B cell (primary cell): ENCODE data around the gene RNF224. TPM values are rescaled to one million over a fixed set of nuclear protein-coding genes. Genes with fewer than 3 reads are reported as not detected.
A peak's percentile ranks its signal among the peaks of the same experiment; 100 is the strongest.

Source experiments
- ATAC-seq: fragments of 200-7000 bp; cut with Tn5 transposase; one replicate; pipeline ENCODE4 v1.10.0; 2021; ENCODE audit warnings: low read depth, mild to moderate bottlenecking, moderate number of reproducible peaks, moderate library complexity
- CTCF ChIA-PET: fragments of 350-600 bp; sonication (Branson Sonifier 250); formaldehyde crosslinking; loops from one replicate; lab custom pipeline; 2021; ENCODE audit warnings: antibody characterized with exemption, inconsistent platforms; lab: Charles Lee
- POLR2A ChIA-PET: fragments of 350-600 bp; sonication (Branson Sonifier 250); formaldehyde crosslinking; loops from one replicate; lab custom pipeline; 2021; ENCODE audit warnings: antibody characterized with exemption; lab: Charles Lee
- DNase-seq: peaks from one replicate; pipeline ENCODE4 v3.0.0; 2013
- H2AFZ ChIP-seq: 2 replicates; pipeline ENCODE4 v1.6.1; 2012; ENCODE audit warnings: mild to moderate bottlenecking, low read depth, low read length; ENCODE audit not compliant: insufficient read depth, poor library complexity, severe bottlenecking
- H3K27ac ChIP-seq, 2 donors: 1 replicate in 1 of 2; 2 replicates in 1 of 2; pipeline ENCODE4 v1.5.1; 2012 to 2013; ENCODE audit warnings: low read length in 2 of 2, mild to moderate bottlenecking in 2 of 2, moderate library complexity in 1 of 2
- H3K27me3 ChIP-seq, 4 experiments: fragments of 200-600 bp in 1 of 4; sonication (generic) in 1 of 4; replicated peaks in 1 of 4; 1 replicate in 2 of 4; 2 replicates in 2 of 4; pipeline versions ENCODE4 v1.6.1 to v1.7.0; 2013 to 2016; ENCODE audit warnings: low read length in 3 of 4, mild to moderate bottlenecking in 2 of 4, mixed read lengths in 1 of 4, moderate library complexity in 1 of 4; ENCODE audit not compliant: insufficient read depth in 4 of 4, control insufficient read depth in 3 of 4; ENCODE audit errors: control extremely low read depth in 1 of 4
- H3K36me3 ChIP-seq, 2 experiments: replicated peaks in 1 of 2; 1 replicate in 1 of 2; 2 replicates in 1 of 2; pipeline versions ENCODE4 v1.6.1 to v1.7.1; 2013; ENCODE audit warnings: low read length in 1 of 2; ENCODE audit not compliant: insufficient read depth in 2 of 2, control insufficient read depth in 1 of 2; ENCODE audit errors: control extremely low read depth in 1 of 2, extremely low read depth in 1 of 2
- H3K4me1 ChIP-seq, 2 donors: fragments of 200-600 bp in 1 of 2; sonication (generic) in 1 of 2; 1 replicate in 1 of 2; 2 replicates in 1 of 2; pipeline versions ENCODE4 v1.5.1 to v1.6.1; 2013 to 2017; ENCODE audit warnings: low read length in 2 of 2; ENCODE audit not compliant: control insufficient read depth in 2 of 2, insufficient read depth in 2 of 2
- H3K4me2 ChIP-seq: replicated peaks from 2 replicates; pipeline ENCODE3; 2012; ENCODE audit warnings: mild to moderate bottlenecking, low read depth, low read length; ENCODE audit not compliant: poor library complexity, severe bottlenecking
- H3K4me3 ChIP-seq, 5 experiments: fragments of 200-600 bp in 1 of 5; sonication (generic) in 1 of 5; 1 replicate in 3 of 5; 2 replicates in 2 of 5; pipeline versions ENCODE4 v1.5.1 to v1.7.0; 2011 to 2016; ENCODE audit warnings: low read length in 4 of 5, mild to moderate bottlenecking in 4 of 5, low read depth in 2 of 5, control low read depth in 1 of 5, moderate library complexity in 1 of 5; ENCODE audit not compliant: insufficient read depth in 1 of 5; ENCODE audit errors: control extremely low read depth in 1 of 5, extremely low read depth in 1 of 5
- H3K79me2 ChIP-seq: fragments of 200-600 bp; sonication (generic); one replicate; pipeline ENCODE4 v1.6.0; 2016; ENCODE audit warnings: low read length; ENCODE audit not compliant: control insufficient read depth, insufficient read depth
- H3K9ac ChIP-seq: fragments of 200-600 bp; sonication (generic); 2 replicates; pipeline ENCODE4 v1.6.1; 2017; ENCODE audit warnings: mild to moderate bottlenecking, low read length, moderate library complexity
- H3K9me3 ChIP-seq, 3 donors: one replicate each; pipeline versions ENCODE4 v1.6.1 to v1.7.1; 2013; ENCODE audit warnings: low read length in 2 of 3; ENCODE audit not compliant: control insufficient read depth in 2 of 3, insufficient read depth in 1 of 3; ENCODE audit errors: control extremely low read depth in 1 of 3
- H4K20me1 ChIP-seq: 2 replicates; pipeline ENCODE4 v1.6.0; 2012; ENCODE audit warnings: mild to moderate bottlenecking, low read length; ENCODE audit not compliant: insufficient read depth, control insufficient read depth, poor library complexity, severe bottlenecking
- H3K27ac Mint-ChIP-seq: one replicate; pipeline ENCODE4 v1.8.0; 2021; ENCODE audit warnings: mixed read lengths
- H3K27me3 Mint-ChIP-seq: one replicate; pipeline ENCODE4 v1.8.0; 2021; ENCODE audit warnings: mixed read lengths
- H3K4me1 Mint-ChIP-seq: one replicate; pipeline ENCODE4 v1.8.0; 2021; ENCODE audit warnings: mixed read lengths
- H3K4me3 Mint-ChIP-seq: one replicate; pipeline ENCODE4 v1.8.0; 2021; ENCODE audit warnings: mixed read lengths
- H3K9me3 Mint-ChIP-seq: one replicate; pipeline ENCODE4 v1.8.0; 2022; ENCODE audit warnings: mixed read lengths; ENCODE audit not compliant: insufficient read depth
- EZH2 ChIP-seq: IDR thresholded peaks from 2 replicates; pipeline ENCODE4 v1.6.1; 2012; ENCODE audit warnings: borderline replicate concordance, low read depth, mild to moderate bottlenecking, moderate library complexity, low read length; ENCODE audit not compliant: insufficient read depth, poor library complexity, severe bottlenecking
- WGBS: methylation state at CpG from one replicate; pipeline ENCODE4 v1.1.5; 2013; ENCODE audit warnings: missing lambda C conversion rate; ENCODE audit not compliant: insufficient coverage; 5-methylcytosine and 5-hydroxymethylcytosine counted together
- intact Hi-C: fragments of 100-400 bp; cut with micrococcal nuclease; formaldehyde crosslinking; loops from one replicate; pipeline ENCODE4 v1.10.0; 2022
- polyA plus RNA-seq: library from polyadenylated mRNA; depleted of rRNA; stranded (reverse); fragments of >200 nt; gene quantifications from 2 replicates; pipeline ENCODE4 v1.2.3, GENCODE V29; 2012
- total RNA-seq, 2 donors: library from RNA; stranded (reverse); fragments of 120-200 nt in 1 of 2; gene quantifications; 1 replicate in 1 of 2; 2 replicates in 1 of 2; pipeline versions ENCODE4 v1.2.3 to v1.2.4, GENCODE V29; 2013 to 2022
- TF ChIP-seq, protein P1 (sequence below): fragments of 200-600 bp; IDR thresholded peaks from one replicate; pipeline ENCODE4 v1.8.0; 2022; ENCODE audit warnings: antibody characterized with exemption, mild to moderate bottlenecking

Gene RNF224
- total and polyA plus RNA-seq, 2 donors (not counting 1 experiment from before 2014, with no cell fraction given), result not detected

DNA sequence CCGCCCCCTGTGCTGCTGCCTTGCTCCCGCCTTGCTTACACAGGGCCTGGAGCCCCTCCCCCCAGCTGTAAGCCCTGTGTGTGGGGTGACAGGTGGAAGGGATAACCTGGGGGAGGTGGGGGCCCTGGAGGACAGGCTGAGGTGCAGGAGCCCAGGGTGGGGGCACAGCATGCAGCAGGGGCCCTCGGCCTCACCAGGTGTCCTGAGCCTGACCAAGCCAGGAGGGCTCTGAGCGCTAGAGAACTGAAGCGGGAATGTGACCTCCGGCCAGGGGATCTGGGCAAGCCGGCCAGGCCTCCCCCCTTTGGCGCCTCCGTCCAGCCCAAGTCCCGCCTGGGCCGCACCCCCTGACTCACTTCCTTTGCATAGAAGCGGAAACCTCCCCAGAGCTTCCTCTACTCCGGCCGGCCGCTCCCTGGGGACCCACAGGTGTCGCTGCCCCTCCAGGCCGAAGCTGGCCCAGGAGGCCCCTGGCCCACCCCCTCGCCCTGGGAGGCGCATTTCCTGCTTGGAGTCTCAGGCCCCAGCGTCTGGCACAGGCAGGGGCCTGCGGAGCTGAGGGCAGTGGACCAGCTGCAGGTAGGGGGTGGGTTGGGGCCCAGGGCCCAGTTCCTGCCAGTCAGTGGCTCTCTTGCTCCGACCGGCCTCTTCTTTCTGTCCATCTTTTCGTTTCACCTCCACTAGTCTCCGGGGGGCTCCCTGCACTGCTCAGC is 50.2 kb downstream of the RNF224 start, which contains the start of gene TOR4A:
TSS of gene TOR4A (plus strand) at position 398 of the 713 bp plus-strand sequence. CDS start 964 bp downstream, outside the sequence.
- ChIA-PET POLR2A (interaction anchor here (0.6 to 1.5 kb wide), 8 partner anchors 9 to 150 kb away, joined by 3 to 7 read pairs (median 4); partner anchors contain the start of genes ANAPC2, EXD3, NOXA1 and SSNA1), CTCF (interaction anchor here (0.7 to 1.9 kb wide), 8 partner anchors 8 to 148 kb away, joined by 3 to 7 read pairs (median 3); no protein-coding TSS in a partner anchor)
- peak within 1 kb of the TSS; percentile 76 to 79 for H3K27ac ChIP-seq
- Mint-ChIP-seq H3K4me3 (peak within 1 kb of the TSS; percentile 90), H3K27ac (peak within 1 kb of the TSS; percentile 93), H3K9me3 (no peaks in the 10 kb centered on the region), H3K27me3 (no peaks in the 10 kb centered on the region), H3K4me1 (peaks cover 44% of the 10 kb centered on the region)
- peak within 1 kb of the TSS; percentile 12 to 88 (median 82) for H3K4me3 ChIP-seq
- H3K27me3 ChIP-seq, result no peaks in the 10 kb centered on the region
- H4K20me1 ChIP-seq, result peaks cover 25% of the 10 kb centered on the region
- no peaks in the 10 kb centered on the region for H3K9me3 ChIP-seq
- intact Hi-C loops, result loop anchor here (1.0 kb wide), 1 partner anchor 22 kb away; the partner anchor contains the start of gene NELFB
- peak within 1 kb of the TSS; percentile 65 for H2AFZ ChIP-seq
- peak within 1 kb of the TSS; percentile 100 for H3K4me2 ChIP-seq
- peak; percentile 75 for DNase-seq
- peaks cover 0 to 9% of the 10 kb centered on the region in 2 experiments for H3K36me3 ChIP-seq
- peak within 1 kb of the TSS; percentile 83 for H3K9ac ChIP-seq
- WGBS, result 2% methylated on average over 21 of the region's 25 CpGs
- peak; percentile 77 for ATAC-seq
- TF ChIP-seq, protein P1, sequence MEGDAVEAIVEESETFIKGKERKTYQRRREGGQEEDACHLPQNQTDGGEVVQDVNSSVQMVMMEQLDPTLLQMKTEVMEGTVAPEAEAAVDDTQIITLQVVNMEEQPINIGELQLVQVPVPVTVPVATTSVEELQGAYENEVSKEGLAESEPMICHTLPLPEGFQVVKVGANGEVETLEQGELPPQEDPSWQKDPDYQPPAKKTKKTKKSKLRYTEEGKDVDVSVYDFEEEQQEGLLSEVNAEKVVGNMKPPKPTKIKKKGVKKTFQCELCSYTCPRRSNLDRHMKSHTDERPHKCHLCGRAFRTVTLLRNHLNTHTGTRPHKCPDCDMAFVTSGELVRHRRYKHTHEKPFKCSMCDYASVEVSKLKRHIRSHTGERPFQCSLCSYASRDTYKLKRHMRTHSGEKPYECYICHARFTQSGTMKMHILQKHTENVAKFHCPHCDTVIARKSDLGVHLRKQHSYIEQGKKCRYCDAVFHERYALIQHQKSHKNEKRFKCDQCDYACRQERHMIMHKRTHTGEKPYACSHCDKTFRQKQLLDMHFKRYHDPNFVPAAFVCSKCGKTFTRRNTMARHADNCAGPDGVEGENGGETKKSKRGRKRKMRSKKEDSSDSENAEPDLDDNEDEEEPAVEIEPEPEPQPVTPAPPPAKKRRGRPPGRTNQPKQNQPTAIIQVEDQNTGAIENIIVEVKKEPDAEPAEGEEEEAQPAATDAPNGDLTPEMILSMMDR, result no peak
- TF ChIP-seq EZH2, result no peak
- H3K79me2 ChIP-seq, result peaks cover 31% of the 10 kb centered on the region
- peaks cover 32 to 59% of the 10 kb centered on the region in 2 donors for H3K4me1 ChIP-seq
